GM19193 (cell line): ENCODE measurements around the gene MAML2.

Experiments used
- POLR2A ChIP-seq: IDR thresholded peaks from 4 replicates; pipeline ENCODE4 v1.6.1; 2011; ENCODE audit not compliant: insufficient read depth, insufficient read length; ENCODE audit errors: extremely low read depth

The MAML2 gene

DNA sequence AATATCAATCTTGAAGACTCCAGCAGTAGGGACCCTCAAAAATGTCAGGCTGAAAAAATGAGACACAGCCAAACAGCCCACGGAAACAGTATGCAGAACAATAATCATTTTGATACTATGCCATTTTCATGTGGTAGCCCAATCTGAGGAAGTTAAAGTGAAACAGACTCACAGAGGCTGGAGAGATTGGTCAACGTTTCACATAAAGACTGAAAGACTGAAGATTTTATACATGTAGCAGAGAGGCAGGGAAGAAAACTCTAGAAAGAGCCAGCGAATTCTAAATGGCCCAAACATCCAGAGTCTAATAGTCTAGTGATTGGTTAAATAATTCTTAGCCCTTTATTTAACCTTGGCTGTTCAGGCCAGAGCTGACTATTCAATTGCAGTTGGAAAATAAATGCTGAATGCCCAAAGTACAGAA, 49.4 kb downstream of the MAML2 start:
- TF ChIP-seq POLR2A, result no peak

DNA sequence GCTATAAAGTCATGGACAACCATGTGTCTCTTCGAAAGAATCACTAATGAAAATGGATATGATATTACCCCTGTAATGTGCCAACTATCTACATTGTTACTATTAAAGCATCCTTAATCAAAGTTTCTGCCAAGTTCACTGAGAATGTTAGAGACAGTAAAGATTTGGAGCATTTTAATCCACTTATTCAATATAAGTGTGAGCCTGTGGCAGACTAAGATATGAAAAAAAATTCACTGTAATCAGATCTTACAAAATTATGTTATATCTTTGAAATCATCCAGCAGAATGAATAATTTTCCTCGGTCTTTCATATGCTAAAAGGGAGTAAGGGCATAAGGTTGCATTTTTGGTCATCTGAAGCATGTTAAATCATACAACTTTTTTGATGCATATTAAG, 49.9 kb downstream of the MAML2 start:
- no peak for TF ChIP-seq POLR2A

GRCh38 chr11:96292291-96293010, 50.5 kb downstream of the MAML2 start:
- no peak for TF ChIP-seq POLR2A

DNA sequence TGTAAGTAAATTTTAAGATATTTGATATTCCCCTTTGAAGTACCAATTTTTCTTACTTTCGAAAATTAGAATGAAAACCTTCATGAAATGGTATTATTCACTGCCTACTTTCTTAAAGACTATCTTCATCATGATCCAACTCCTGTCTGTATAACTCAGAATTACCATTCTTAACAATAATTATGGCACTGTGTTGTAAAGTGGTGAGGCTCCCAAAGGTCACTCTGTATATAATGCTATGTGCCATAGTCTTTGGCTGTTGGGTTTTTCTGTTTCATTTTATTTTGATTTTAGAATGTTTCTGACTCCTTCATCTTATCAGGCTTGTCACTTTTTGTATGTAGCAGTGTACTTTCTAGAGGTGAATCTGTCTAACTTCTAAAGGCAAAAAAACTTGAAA, 52.4 kb downstream of the MAML2 start:
- TF ChIP-seq POLR2A, result no peak

GRCh38 chr11:96290031-96290430, 53.0 kb downstream of the MAML2 start:
- TF ChIP-seq POLR2A, result no peak

DNA sequence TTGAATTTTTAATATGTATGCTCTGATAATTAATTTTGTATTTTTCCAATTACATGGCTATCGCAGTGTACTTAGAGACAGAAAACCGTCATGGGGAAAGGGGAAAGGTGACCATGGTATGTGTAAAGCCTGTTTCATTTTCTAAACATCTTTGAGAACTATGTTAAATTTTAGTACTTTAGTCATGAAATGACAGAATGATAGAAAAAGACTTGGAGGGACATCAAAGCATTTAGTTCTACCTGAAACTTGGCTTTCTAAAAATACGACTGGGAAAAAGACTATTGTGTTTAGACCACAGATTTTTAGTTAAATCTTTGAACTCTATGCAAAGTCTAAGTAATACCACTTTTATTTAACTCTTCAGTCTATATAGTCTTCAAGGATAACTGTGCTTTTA, 54.1 kb downstream of the MAML2 start:
- TF ChIP-seq POLR2A, result no peak

DNA sequence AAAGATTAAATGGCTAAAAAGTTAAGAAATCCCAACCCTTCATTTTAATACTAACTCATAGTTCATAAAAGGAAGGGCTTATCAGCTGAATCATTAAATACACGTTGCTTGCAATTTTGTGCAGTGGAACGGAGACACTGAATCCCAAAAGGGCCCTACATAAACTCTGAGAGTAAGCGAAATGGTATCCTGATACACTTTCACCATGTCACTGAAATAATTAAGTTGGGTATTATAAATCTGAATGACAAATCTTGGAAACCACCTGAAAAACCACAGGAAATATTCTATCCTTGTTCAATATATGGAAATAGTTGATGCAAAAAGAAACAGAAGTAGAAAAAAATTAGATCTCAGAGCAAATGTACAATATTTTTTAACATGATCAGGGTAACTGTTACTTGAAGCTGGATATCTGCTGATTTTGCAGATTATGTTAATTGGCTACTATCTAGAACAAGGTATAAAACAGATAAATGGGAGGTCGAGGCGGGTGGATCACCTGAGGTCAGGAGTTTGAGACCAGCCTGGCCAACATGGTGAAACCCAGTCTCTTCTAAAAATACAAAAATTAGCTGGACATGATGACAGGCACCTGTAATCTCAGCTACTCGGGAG, 55.1 kb downstream of the MAML2 start:
- no peak for TF ChIP-seq POLR2A

GRCh38 chr11:96284917-96285316, 58.1 kb downstream of the MAML2 start:
- no peak for TF ChIP-seq POLR2A

GRCh38 chr11:96284401-96284800, 58.6 kb downstream of the MAML2 start:
- TF ChIP-seq POLR2A, result no peak

DNA sequence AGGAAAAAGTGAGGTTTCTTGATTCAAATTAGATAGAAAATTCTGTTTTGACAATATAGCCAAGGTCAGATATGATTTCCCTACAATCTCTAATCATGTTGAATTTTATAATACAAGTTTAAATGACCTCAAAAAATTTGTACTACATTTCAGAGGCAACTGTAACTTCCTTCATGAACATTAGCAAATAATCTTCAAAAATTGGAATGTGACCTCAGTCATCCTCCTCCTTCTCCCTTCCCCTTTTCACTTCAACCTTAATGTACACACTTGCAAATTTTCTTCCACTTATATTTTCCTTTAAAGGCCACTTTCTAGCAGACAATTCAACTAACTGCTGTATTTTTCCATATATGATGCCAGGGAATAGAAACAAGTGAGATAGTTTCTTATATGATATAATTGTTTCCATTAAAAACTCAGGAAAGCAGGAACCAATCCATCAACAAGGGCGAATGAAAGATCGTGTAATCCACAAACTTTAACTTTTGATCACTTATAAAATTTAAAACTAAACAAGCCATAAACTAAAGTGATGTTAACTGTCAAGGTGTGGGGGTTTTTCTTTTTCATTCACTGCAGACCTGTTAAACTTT, 60.3 kb downstream of the MAML2 start:
- TF ChIP-seq POLR2A, result no peak

GRCh38 chr11:96280444-96280843, 62.6 kb downstream of the MAML2 start:
- TF ChIP-seq POLR2A, result no peak

GRCh38 chr11:96279896-96280290, 63.1 kb downstream of the MAML2 start:
- no peak for TF ChIP-seq POLR2A

- TF ChIP-seq POLR2A, result no peak
Measured at GRCh38 chr11:96279018-96279895, 63.7 kb downstream of the MAML2 start.

DNA sequence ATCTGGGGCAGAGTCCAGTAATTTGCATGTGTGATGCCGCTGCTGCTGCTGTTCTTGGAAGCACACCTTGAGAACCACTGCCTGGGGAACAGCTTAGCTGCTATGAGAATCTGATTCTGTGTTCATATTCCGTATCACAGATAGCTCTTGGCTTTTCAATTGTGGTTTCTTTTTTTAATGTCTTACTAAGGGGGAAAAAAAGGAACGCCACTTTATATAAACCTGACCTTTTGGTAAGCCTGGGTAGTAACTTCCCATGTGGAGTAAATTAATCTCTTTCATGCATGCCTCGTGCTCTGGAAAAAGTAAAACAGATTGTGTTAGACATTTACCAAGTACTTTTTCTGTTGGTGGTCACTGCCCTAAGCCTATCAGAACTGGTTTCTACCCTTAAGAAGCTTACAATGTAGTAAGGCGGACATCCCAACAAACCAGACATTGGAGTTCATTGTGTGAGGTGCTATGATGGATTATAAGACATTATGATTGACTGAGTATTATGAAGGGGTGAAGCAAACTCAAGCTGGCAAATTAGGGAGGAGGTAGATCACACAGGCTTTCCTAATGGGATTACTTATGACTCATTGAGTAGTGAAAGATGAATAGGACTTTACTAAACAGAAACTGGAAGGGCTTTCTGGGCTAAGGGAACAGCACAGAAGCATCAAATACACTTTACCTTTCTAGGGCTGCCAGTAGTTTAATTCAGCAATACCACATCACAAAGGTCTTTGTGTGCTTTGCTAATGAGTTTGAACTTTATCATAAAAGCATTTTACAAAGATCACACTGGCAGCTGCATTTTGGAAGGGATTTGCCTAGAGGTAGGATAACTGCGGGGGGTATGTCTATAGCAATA, 64.7 kb downstream of the MAML2 start:
- TF ChIP-seq POLR2A, result no peak
